A673 (cell line): Measurements from ENCODE around the gene ADIPOQ. TPM values are rescaled to one million over a fixed set of nuclear protein-coding genes. Genes with fewer than 3 reads are reported as not detected.
"Not testable (repeated sequence)": the region's sequence is repeated elsewhere in the genome, so short reads cannot be mapped to it uniquely, and the experiment has no call there.

Experiments
- BruUV-seq: library from RNA; stranded (reverse); fragments of 400-500 nt; replicated peaks from 2 replicates; lab custom pipeline; 2021; lab: Mats Ljungman, UMichigan
- CTCF ChIA-PET: fragments of 300-600 bp; sonication (Branson Sonifier 250); formaldehyde crosslinking; loops from one replicate; lab custom pipeline; 2022; ENCODE audit warnings: antibody characterized with exemption; lab: Charles Lee
- POLR2A ChIA-PET: fragments of 300-600 bp; sonication (Branson Sonifier 250); formaldehyde crosslinking; loops from one replicate; lab custom pipeline; 2022; ENCODE audit warnings: antibody characterized with exemption; ENCODE audit not compliant: low non-redundant PET; lab: Charles Lee
- DNase-seq: peaks from one replicate; pipeline ENCODE4 v3.0.0-alpha.2; 2015; ENCODE audit warnings: low spot score
- H3K27ac ChIP-seq: fragments of 200-600 bp; sonication (generic); 2 replicates; pipeline ENCODE4 v1.5.1; 2016; ENCODE audit warnings: mixed run types, low read depth, mild to moderate bottlenecking, mixed read lengths, antibody characterized with exemption, low read length; ENCODE audit not compliant: poor library complexity, severe bottlenecking
- H3K27me3 ChIP-seq: fragments of 200-600 bp; sonication (generic); replicated peaks from 2 replicates; pipeline ENCODE4 v1.6.1; 2017; ENCODE audit warnings: mixed run types, low read depth, mild to moderate bottlenecking, mixed read lengths, antibody characterized with exemption, low read length; ENCODE audit not compliant: insufficient read depth, poor library complexity
- H3K36me3 ChIP-seq: fragments of 200-600 bp; sonication (generic); 2 replicates; pipeline ENCODE4 v1.6.1; 2016; ENCODE audit warnings: mixed run types, mild to moderate bottlenecking, mixed read lengths, antibody characterized with exemption, low read length; ENCODE audit not compliant: insufficient read depth, poor library complexity, severe bottlenecking
- H3K4me1 ChIP-seq: fragments of 200-600 bp; sonication (generic); 2 replicates; pipeline ENCODE4 v1.6.1; 2017; ENCODE audit warnings: mixed run types, mild to moderate bottlenecking, mixed read lengths, antibody characterized with exemption, low read length; ENCODE audit not compliant: insufficient read depth, poor library complexity, severe bottlenecking
- H3K4me3 ChIP-seq: fragments of 200-600 bp; sonication (generic); 2 replicates; pipeline ENCODE4 v1.5.1; 2016; ENCODE audit warnings: low read depth, mixed run types, mild to moderate bottlenecking, mixed read lengths, low read length; ENCODE audit not compliant: poor library complexity, severe bottlenecking
- H3K9me3 ChIP-seq: fragments of 200-600 bp; sonication (generic); 2 replicates; pipeline ENCODE4 v1.6.1; 2016; ENCODE audit warnings: mixed run types, low read depth, mild to moderate bottlenecking, mixed read lengths, antibody characterized with exemption, low read length; ENCODE audit not compliant: poor library complexity, severe bottlenecking
- CTCF ChIP-seq: fragments of 300-800, 200-600 bp; sonication (generic); conservative IDR thresholded peaks from 2 replicates; pipeline ENCODE4 v1.5.1; 2017; ENCODE audit warnings: low read depth, mild to moderate bottlenecking, antibody characterized with exemption, low read length, moderate library complexity, mixed read lengths
- EZH2 ChIP-seq: fragments of 200-600 bp; sonication (generic); IDR thresholded peaks from 2 replicates; pipeline ENCODE4 v1.6.1; 2017; ENCODE audit warnings: borderline replicate concordance, low read depth, mild to moderate bottlenecking, mixed read lengths, antibody characterized with exemption, low read length; ENCODE audit not compliant: poor library complexity, severe bottlenecking
- intact Hi-C: fragments of 100-400 bp; cut with micrococcal nuclease; formaldehyde crosslinking; loops from one replicate; pipeline ENCODE4 v1.10.0; 2022; ENCODE audit not compliant: unreplicated experiment
- total RNA-seq: library from RNA; stranded (reverse); gene quantifications from 2 replicates; pipeline ENCODE4 v1.2.3, GENCODE V29; 2021

The ADIPOQ gene
- total RNA-seq, 1 experiment from 2014 or later, result not detected

- peaks cover 25% of the 10 kb centered on the region for H3K4me1 ChIP-seq
- H3K27ac ChIP-seq, result no peak overlapping the region
- TF ChIP-seq EZH2, result no peak
- TF ChIP-seq CTCF, result no peak
- no TSS peak for BruUV-seq
- intact Hi-C loops, result no loop called here
- CTCF ChIA-PET, result no interaction called here
- POLR2A ChIA-PET, result no interaction called here
- DNase-seq, result no peak
- no peak overlapping the region for H3K4me3 ChIP-seq
- H3K27me3 ChIP-seq, result no peaks in the 10 kb centered on the region
- no peaks in the 10 kb centered on the region for H3K36me3 ChIP-seq
- H3K9me3 ChIP-seq, result no peaks in the 10 kb centered on the region
These were observed 43.9 kb downstream of the ADIPOQ start for GRCh38 chr3:186886202-186886981.

GRCh38 chr3:186887507-186887938 lies 45.0 kb downstream of the ADIPOQ start:
- H3K27me3 ChIP-seq, intact Hi-C loops, H3K36me3 ChIP-seq, POLR2A ChIA-PET, H3K4me3 ChIP-seq, H3K9me3 ChIP-seq, CTCF ChIA-PET, DNase-seq, H3K27ac ChIP-seq, BruUV-seq: not testable (repeated sequence)
- H3K4me1 ChIP-seq, result peaks cover 15% of the 10 kb centered on the region

DNA sequence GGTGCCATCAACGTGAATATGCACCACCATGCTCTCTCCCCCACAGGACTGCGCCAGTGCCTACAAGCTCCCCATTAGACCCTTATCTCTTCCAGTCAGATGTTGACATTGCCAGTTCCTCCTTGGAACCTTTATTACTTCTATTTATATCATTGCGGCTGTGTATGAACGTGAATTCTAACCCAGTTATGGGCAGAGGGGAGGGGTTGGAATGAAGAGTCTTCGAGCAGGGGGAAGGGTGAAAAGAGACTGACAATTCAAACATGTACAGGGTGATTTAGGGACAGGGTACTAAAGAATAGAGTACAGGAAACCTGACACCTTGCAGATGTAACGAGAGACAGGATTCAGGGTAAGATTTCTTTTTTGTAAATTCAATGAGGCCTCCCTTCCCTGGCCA lies 46.1 kb downstream of the ADIPOQ start:
- no peak overlapping the region for H3K27ac ChIP-seq
- H3K4me1 ChIP-seq, result peaks cover 5% of the 10 kb centered on the region
- ChIA-PET POLR2A (no interaction called here), CTCF (no interaction called here)
- no peak for TF ChIP-seq CTCF
- TF ChIP-seq EZH2, result no peak
- H3K27me3 ChIP-seq, result no peaks in the 10 kb centered on the region
- H3K36me3 ChIP-seq, result no peaks in the 10 kb centered on the region
- no peaks in the 10 kb centered on the region for H3K9me3 ChIP-seq
- no TSS peak for BruUV-seq
- intact Hi-C loops, result no loop called here
- no peak for DNase-seq
- H3K4me3 ChIP-seq, result no peak overlapping the region

DNA sequence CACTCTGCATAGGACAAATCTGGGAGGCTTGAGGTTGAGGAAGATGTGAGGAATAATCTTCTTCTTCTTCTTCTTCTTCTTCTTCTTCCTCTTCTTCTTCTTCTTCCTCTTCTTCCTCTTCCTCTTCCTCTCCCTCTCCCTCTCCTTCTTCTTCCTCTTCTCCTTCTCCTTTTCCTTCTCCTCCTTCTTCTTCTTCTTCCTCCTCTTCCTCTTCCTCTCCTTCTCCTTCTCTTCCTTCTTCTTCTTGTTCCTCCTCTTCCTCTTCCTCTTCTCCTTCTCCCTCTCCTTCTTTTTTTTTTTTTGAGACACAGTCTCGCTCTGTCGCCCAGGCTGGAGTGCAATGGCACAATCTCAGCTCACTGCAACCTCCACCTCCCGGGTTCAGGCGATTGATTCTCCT lies 47.2 kb downstream of the ADIPOQ start:
- BruUV-seq, H3K27me3 ChIP-seq, intact Hi-C loops, DNase-seq, H3K4me3 ChIP-seq, POLR2A ChIA-PET, H3K9me3 ChIP-seq, CTCF ChIA-PET, H3K4me1 ChIP-seq, H3K36me3 ChIP-seq, H3K27ac ChIP-seq: not testable (repeated sequence)
